Activated CD4-positive, alpha-beta memory T cell treated with anti-CD3 and anti-CD28 coated beads for 36 hours (primary cell): ENCODE results near the gene PRSS38. TPM values are rescaled to one million over a fixed set of nuclear protein-coding genes. Genes with fewer than 3 reads are reported as not detected.

Experiments used
- CTCF ChIA-PET: fragments of 350-600 bp; sonication (Branson Sonifier 250); formaldehyde crosslinking; loops from one replicate; lab custom pipeline; 2021; ENCODE audit warnings: antibody characterized with exemption, inconsistent platforms; lab: Charles Lee
- POLR2A ChIA-PET: fragments of 350-600 bp; sonication (Branson Sonifier 250); formaldehyde crosslinking; loops from one replicate; lab custom pipeline; 2021; ENCODE audit warnings: antibody characterized with exemption; lab: Charles Lee
- DNase-seq: peaks from one replicate; pipeline ENCODE4 v3.0.0-alpha.2; 2020
- H3K27ac Mint-ChIP-seq: one replicate; pipeline ENCODE4 v1.8.0; 2021; ENCODE audit warnings: mixed read lengths
- H3K27me3 Mint-ChIP-seq: one replicate; pipeline ENCODE4 v1.8.0; 2021; ENCODE audit warnings: mixed read lengths
- H3K36me3 Mint-ChIP-seq: one replicate; pipeline ENCODE4 v1.8.0; 2021; ENCODE audit warnings: mixed read lengths
- H3K4me1 Mint-ChIP-seq: one replicate; pipeline ENCODE4 v1.8.0; 2021; ENCODE audit warnings: low read depth, mixed read lengths
- H3K4me3 Mint-ChIP-seq: one replicate; pipeline ENCODE4 v1.8.0; 2021; ENCODE audit warnings: mild to moderate bottlenecking, mixed read lengths
- H3K9me3 Mint-ChIP-seq: one replicate; pipeline ENCODE4 v1.8.0; 2021; ENCODE audit warnings: mixed read lengths
- intact Hi-C: fragments of 100-400 bp; cut with micrococcal nuclease; formaldehyde crosslinking; loops from one replicate; pipeline ENCODE4 v1.15.1; 2023
- total RNA-seq, 2 experiments: library from RNA; stranded (reverse); gene quantifications; one replicate each; pipeline ENCODE4 v1.2.3, GENCODE V29; 2021

The PRSS38 gene
- total RNA-seq, 2 experiments from 2014 or later, result not detected

GRCh38 chr1:227891223-227891954 is 75.9 kb downstream of the PRSS38 start:
- Mint-ChIP-seq H3K27me3 (no peaks in the 10 kb centered on the region), H3K36me3 (no peaks in the 10 kb centered on the region), H3K4me3 (no peak overlapping the region), H3K4me1 (peaks cover 2% of the 10 kb centered on the region), H3K9me3 (no peaks in the 10 kb centered on the region), H3K27ac (no peak overlapping the region)
- ChIA-PET POLR2A (no interaction called here), CTCF (no interaction called here)
- peak; percentile 7 for DNase-seq
- intact Hi-C loops, result no loop called here

- intact Hi-C loops, result no loop called here
- no peak overlapping the region for H3K4me3 Mint-ChIP-seq
- no peaks in the 10 kb centered on the region for H3K9me3 Mint-ChIP-seq
- no peak for DNase-seq
- ChIA-PET CTCF (no interaction called here), POLR2A (no interaction called here)
- no peak overlapping the region for H3K27ac Mint-ChIP-seq
- peaks cover 2% of the 10 kb centered on the region for H3K4me1 Mint-ChIP-seq
- H3K36me3 Mint-ChIP-seq, result no peaks in the 10 kb centered on the region
- no peaks in the 10 kb centered on the region for H3K27me3 Mint-ChIP-seq
Observed at GRCh38 chr1:227891955-227892488, 76.5 kb downstream of the PRSS38 start.

GRCh38 chr1:227892489-227893299 is 77.2 kb downstream of the PRSS38 start:
- H3K4me3 Mint-ChIP-seq, result no peak overlapping the region
- H3K27ac Mint-ChIP-seq, result no peak overlapping the region
- ChIA-PET POLR2A (no interaction called here), CTCF (no interaction called here)
- intact Hi-C loops, result no loop called here
- peak; percentile 6 for DNase-seq
- no peaks in the 10 kb centered on the region for H3K36me3 Mint-ChIP-seq
- H3K9me3 Mint-ChIP-seq, result no peaks in the 10 kb centered on the region
- H3K4me1 Mint-ChIP-seq, result peaks cover 2% of the 10 kb centered on the region
- no peaks in the 10 kb centered on the region for H3K27me3 Mint-ChIP-seq

GRCh38 chr1:227893300-227893948 is 77.9 kb downstream of the PRSS38 start:
- peak; percentile 6 for DNase-seq
- Mint-ChIP-seq H3K4me3 (no peak overlapping the region), H3K4me1 (no peaks in the 10 kb centered on the region), H3K27me3 (no peaks in the 10 kb centered on the region), H3K36me3 (no peaks in the 10 kb centered on the region), H3K27ac (no peak overlapping the region), H3K9me3 (no peaks in the 10 kb centered on the region)
- ChIA-PET POLR2A (no interaction called here), CTCF (no interaction called here)
- intact Hi-C loops, result no loop called here

DNA sequence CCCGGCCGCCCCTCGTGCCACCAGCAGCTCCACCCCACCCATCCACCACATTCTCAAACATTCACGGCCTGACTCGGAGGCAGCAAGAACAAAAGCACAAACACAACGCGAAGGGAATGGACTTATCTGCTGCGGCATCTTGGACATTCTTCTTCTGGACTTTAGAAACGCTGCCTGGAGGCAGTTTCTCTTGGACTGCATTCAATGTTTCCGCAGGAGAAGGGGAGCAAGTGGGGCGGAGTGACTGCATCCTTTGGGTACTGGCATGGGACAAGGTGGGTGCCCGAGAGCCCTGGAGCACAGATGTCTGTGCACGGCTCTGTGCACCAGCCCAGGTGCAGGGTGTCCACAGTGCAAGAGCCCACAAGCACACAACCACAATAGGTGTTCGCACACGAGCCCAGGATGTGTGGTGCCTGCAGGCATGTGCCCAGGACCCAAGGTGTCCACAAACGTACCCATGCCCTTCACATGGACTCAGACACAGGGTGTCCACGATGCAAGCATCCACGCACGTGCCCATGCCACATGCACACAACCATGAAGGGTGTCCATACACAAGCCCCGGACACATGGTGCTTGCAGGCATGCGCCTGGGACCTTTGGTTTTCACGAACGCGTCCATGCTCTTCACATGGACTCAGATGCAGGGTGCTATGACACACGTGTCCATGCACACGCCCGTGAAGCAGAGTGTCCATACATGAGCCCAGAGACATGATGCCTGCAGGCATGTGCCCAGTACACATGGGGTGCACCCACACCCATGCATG is 78.7 kb downstream of the PRSS38 start:
- ChIA-PET CTCF (no interaction called here), POLR2A (no interaction called here)
- Mint-ChIP-seq H3K27me3 (no peaks in the 10 kb centered on the region), H3K9me3 (no peaks in the 10 kb centered on the region), H3K4me1 (no peaks in the 10 kb centered on the region), H3K36me3 (no peaks in the 10 kb centered on the region), H3K4me3 (no peak overlapping the region), H3K27ac (no peak overlapping the region)
- intact Hi-C loops, result no loop called here
- peak; percentile 6 for DNase-seq

- H3K36me3 Mint-ChIP-seq, result no peaks in the 10 kb centered on the region
- no peak overlapping the region for H3K4me3 Mint-ChIP-seq
- H3K27me3 Mint-ChIP-seq, result no peaks in the 10 kb centered on the region
- no peak overlapping the region for H3K27ac Mint-ChIP-seq
- ChIA-PET CTCF (no interaction called here), POLR2A (no interaction called here)
- intact Hi-C loops, result no loop called here
- H3K4me1 Mint-ChIP-seq, result no peaks in the 10 kb centered on the region
- DNase-seq, result peak; percentile 5
- H3K9me3 Mint-ChIP-seq, result no peaks in the 10 kb centered on the region
Observed at GRCh38 chr1:227894831-227895451, 79.5 kb downstream of the PRSS38 start.

Other genes with a start within 250 kb of the PRSS38 start
- 10 to 100 TPM; 15.2 to 16.1 TPM for gene JMJD4, start 80.4 kb upstream of the PRSS38 start, total RNA-seq
- gene SNAP47, start 80.2 kb upstream of the PRSS38 start, total RNA-seq, result 10 to 100 TPM; 30.9 to 32.5 TPM
- under 1 TPM; 0.07 to 0.12 TPM for gene WNT9A, start 132.3 kb downstream of the PRSS38 start, total RNA-seq
- gene WNT3A, start 191.3 kb downstream of the PRSS38 start, total RNA-seq, result not detected